CD14-positive monocyte (primary cell): ENCODE measurements around the gene DYNC2LI1. TPM values are rescaled to one million over a fixed set of nuclear protein-coding genes. Genes with fewer than 3 reads are reported as not detected.

Experiments
- DNase-seq, 3 donors: peaks; one replicate each; pipeline ENCODE4 v3.0.0-alpha.2; 2011 to 2022
- H2AFZ ChIP-seq: 2 replicates; pipeline ENCODE4 v1.6.0; 2012; ENCODE audit warnings: mild to moderate bottlenecking, low read depth, low read length, inconsistent platforms; ENCODE audit not compliant: insufficient read depth, poor library complexity, severe bottlenecking
- H3K27ac ChIP-seq, 2 donors: 1 replicate in 1 of 2; 2 replicates in 1 of 2; pipeline ENCODE4 v1.5.1; 2012 to 2013; ENCODE audit warnings: low read length in 2 of 2, control low read depth in 1 of 2, inconsistent platforms in 1 of 2, low read depth in 1 of 2, mild to moderate bottlenecking in 1 of 2
- H3K27me3 ChIP-seq, 2 donors: one replicate each; pipeline versions ENCODE4 v1.6.0 to v1.6.1; 2011 to 2013; ENCODE audit warnings: low read length in 2 of 2; ENCODE audit not compliant: control insufficient read depth in 2 of 2, insufficient read depth in 2 of 2
- H3K36me3 ChIP-seq, 2 donors: replicated peaks in 1 of 2; 1 replicate in 1 of 2; 2 replicates in 1 of 2; pipeline versions ENCODE4 v1.5.1 to v1.6.1; 2012 to 2013; ENCODE audit warnings: low read length in 2 of 2, control low read depth in 1 of 2, inconsistent platforms in 1 of 2, mild to moderate bottlenecking in 1 of 2; ENCODE audit not compliant: insufficient read depth in 2 of 2, control insufficient read depth in 1 of 2
- H3K4me1 ChIP-seq, 2 donors: 1 replicate in 1 of 2; 2 replicates in 1 of 2; pipeline versions ENCODE4 v1.5.1 to v1.6.1; 2012 to 2013; ENCODE audit warnings: low read length in 2 of 2, control low read depth in 1 of 2, inconsistent platforms in 1 of 2, mild to moderate bottlenecking in 1 of 2, moderate library complexity in 1 of 2; ENCODE audit not compliant: insufficient read depth in 2 of 2, control insufficient read depth in 1 of 2
- H3K4me2 ChIP-seq: replicated peaks from 2 replicates; pipeline ENCODE3; 2012; ENCODE audit warnings: low read length, moderate library complexity, mild to moderate bottlenecking; ENCODE audit not compliant: poor library complexity, severe bottlenecking; ENCODE audit errors: extremely low read depth
- H3K4me3 ChIP-seq, 3 experiments: fragments of 200-600 bp in 1 of 3; sonication (generic) in 1 of 3; replicated peaks in 1 of 3; 1 replicate in 2 of 3; 2 replicates in 1 of 3; pipeline ENCODE4 v1.5.1; 2011 to 2013; ENCODE audit warnings: low read length in 3 of 3, mild to moderate bottlenecking in 3 of 3, control low read depth in 2 of 3, low read depth in 2 of 3, inconsistent platforms in 1 of 3, moderate library complexity in 1 of 3
- H3K79me2 ChIP-seq: 2 replicates; pipeline ENCODE4 v1.6.0; 2012; ENCODE audit warnings: mild to moderate bottlenecking, control low read depth, inconsistent platforms, low read length, moderate library complexity; ENCODE audit not compliant: insufficient read depth
- H3K9ac ChIP-seq: 2 replicates; pipeline ENCODE4 v1.6.0; 2017; ENCODE audit warnings: low read length, mild to moderate bottlenecking; ENCODE audit not compliant: insufficient read depth, poor library complexity, severe bottlenecking
- H3K9me3 ChIP-seq, 2 donors: replicated peaks in 1 of 2; 1 replicate in 1 of 2; 2 replicates in 1 of 2; pipeline versions ENCODE4 v1.5.1 to v1.6.1; 2012 to 2013; ENCODE audit warnings: low read length in 2 of 2, control low read depth in 1 of 2; ENCODE audit not compliant: control insufficient read depth in 1 of 2, insufficient read depth in 1 of 2
- H4K20me1 ChIP-seq: 2 replicates; pipeline ENCODE4 v1.6.0; 2012; ENCODE audit warnings: mild to moderate bottlenecking, low read length, control low read depth, moderate library complexity; ENCODE audit not compliant: insufficient read depth
- H3K27ac Mint-ChIP-seq, 7 donors: one replicate each; pipeline ENCODE4 v1.8.0; 2020; ENCODE audit warnings: mild to moderate bottlenecking in 7 of 7, mixed read lengths in 7 of 7, moderate library complexity in 6 of 7, inconsistent platforms in 2 of 7
- H3K27me3 Mint-ChIP-seq, 3 donors: one replicate each; pipeline ENCODE4 v1.8.0; 2021 to 2022; ENCODE audit warnings: low read depth in 3 of 3, mild to moderate bottlenecking in 3 of 3, mixed read lengths in 3 of 3, moderate library complexity in 3 of 3, inconsistent platforms in 1 of 3
- H3K36me3 Mint-ChIP-seq, 2 donors: one replicate each; pipeline ENCODE4 v1.8.0; 2020; ENCODE audit warnings: mixed read lengths in 2 of 2, inconsistent platforms in 1 of 2, mild to moderate bottlenecking in 1 of 2
- H3K4me1 Mint-ChIP-seq: one replicate; pipeline ENCODE4 v1.8.0; 2020; ENCODE audit warnings: mild to moderate bottlenecking, mixed read lengths
- H3K4me3 Mint-ChIP-seq, 2 donors: one replicate each; pipeline ENCODE4 v1.8.0; 2020; ENCODE audit warnings: mild to moderate bottlenecking in 2 of 2, mixed read lengths in 2 of 2, moderate library complexity in 1 of 2
- H3K9me3 Mint-ChIP-seq, 7 donors: one replicate each; pipeline ENCODE4 v1.8.0; 2020 to 2022; ENCODE audit warnings: mixed read lengths in 7 of 7, mild to moderate bottlenecking in 6 of 7, moderate library complexity in 6 of 7, inconsistent platforms in 2 of 7
- CTCF ChIP-seq: fragments of 200-600 bp; IDR thresholded peaks from one replicate; pipeline ENCODE4 v1.8.0; 2022; ENCODE audit warnings: antibody characterized with exemption, mild to moderate bottlenecking
- WGBS: methylation state at CpG from one replicate; pipeline ENCODE4 v1.1.5; 2013; ENCODE audit warnings: missing lambda C conversion rate; ENCODE audit not compliant: insufficient coverage; 5-methylcytosine and 5-hydroxymethylcytosine counted together
- intact Hi-C, 2 donors: fragments of 100-400 bp; cut with micrococcal nuclease; formaldehyde crosslinking; loops; one replicate each; pipeline versions ENCODE4 v1.15.0 to v1.15.1; 2023
- polyA minus RNA-seq: library from RNA; depleted of rRNA, polyadenylated mRNA; stranded (reverse); fragments of >200 nt; gene quantifications from 2 replicates; pipeline ENCODE4 v1.2.3, GENCODE V29; 2012
- polyA plus RNA-seq, 3 donors: library from polyadenylated mRNA; depleted of rRNA in 1 of 3; unstranded in 2 of 3; stranded (reverse) in 1 of 3; fragments of 300-500 nt in 2 of 3; fragments of >200 nt in 1 of 3; fragmentation: Illumina TruSeq in 2 of 3; gene quantifications; 1 replicate in 2 of 3; 2 replicates in 1 of 3; pipeline ENCODE4 v1.2.3, GENCODE V29; 2012 to 2021
- total RNA-seq, 12 experiments: library from RNA in 1 of 12; stranded (reverse) in 1 of 12; fragments of 120-200 nt in 1 of 12; gene quantifications; one replicate each; pipeline ENCODE4 v1.2.4 and lab custom pipeline; 2013 to 2026; ENCODE audit warnings: mixed read lengths in 6 of 12, inconsistent platforms in 1 of 12

DYNC2LI1 gene
- total RNA-seq (2013), result 6.8 TPM
- 1 to 10 TPM; 2.5 to 4.4 (median 3.5) TPM for polyA plus RNA-seq
- 0.42 and 1.5 TPM in 2 replicates for polyA minus RNA-seq
- total RNA-seq (lab: John Stamatoyannopoulos, UW), result 0.64 to 6.0 (median 2.5) reads per million in 11 experiments

GRCh38 chr2:43773876-43774613 is at the start of gene DYNC2LI1:
TSS of gene DYNC2LI1 (plus strand) at chr2:43774039. CDS start at chr2:43774139, 100 bp downstream.
- Mint-ChIP-seq H3K27ac (peak within 1 kb of the TSS; percentile 84 to 98 (median 93)), H3K27me3 (peaks cover 0 to 3% (median 0%) of the 10 kb centered on the region in 3 donors), H3K9me3 (peaks cover 0 to 1% (median 0%) of the 10 kb centered on the region in 7 donors), H3K4me3 (peak within 1 kb of the TSS; percentile 97 to 98), H3K4me1 (peaks cover 10% of the 10 kb centered on the region), H3K36me3 (no peaks in the 10 kb centered on the region)
- TF ChIP-seq CTCF, result no peak
- no peaks in the 10 kb centered on the region for H4K20me1 ChIP-seq
- H3K9ac ChIP-seq, result peak within 1 kb of the TSS; percentile 66
- no peaks in the 10 kb centered on the region for H3K27me3 ChIP-seq
- WGBS, result 0% methylated on average over 21 of the region's 31 CpGs
- DNase-seq, result peak; percentile 81 to 83 (median 81)
- peak within 1 kb of the TSS; percentile 69 to 89 (median 76) for H3K4me3 ChIP-seq
- H2AFZ ChIP-seq, result peak within 1 kb of the TSS; percentile 95
- no peaks in the 10 kb centered on the region for H3K36me3 ChIP-seq
- no peaks in the 10 kb centered on the region for H3K9me3 ChIP-seq
- H3K27ac ChIP-seq, result peak within 1 kb of the TSS in 1 of 2 donors; percentile 73
- intact Hi-C loops, result loop anchor here in 1 of 2 donors (10.0 kb wide), 1 partner anchor 221 kb away; the partner anchor contains the start of gene LRPPRC
- H3K79me2 ChIP-seq, result no peaks in the 10 kb centered on the region
- peak within 1 kb of the TSS; percentile 75 for H3K4me2 ChIP-seq
- H3K4me1 ChIP-seq, result peaks cover 7 to 10% of the 10 kb centered on the region in 2 donors

- Mint-ChIP-seq H3K4me3 (no peak overlapping the region), H3K4me1 (no peaks in the 10 kb centered on the region), H3K27ac (no peak overlapping the region), H3K36me3 (no peaks in the 10 kb centered on the region), H3K27me3 (peaks cover 0 to 17% (median 5%) of the 10 kb centered on the region in 3 donors), H3K9me3 (no peaks in the 10 kb centered on the region)
- H3K9me3 ChIP-seq, result no peaks in the 10 kb centered on the region
- H3K4me3 ChIP-seq, result no peak overlapping the region
- H3K79me2 ChIP-seq, result no peaks in the 10 kb centered on the region
- H3K9ac ChIP-seq, result no peak overlapping the region
- DNase-seq, result no peak
- no peaks in the 10 kb centered on the region for H3K36me3 ChIP-seq
- TF ChIP-seq CTCF, result no peak
- peaks cover 3% of the 10 kb centered on the region in 2 donors for H3K27me3 ChIP-seq
- no peak overlapping the region for H3K4me2 ChIP-seq
- no peaks in the 10 kb centered on the region for H4K20me1 ChIP-seq
- no peak overlapping the region for H2AFZ ChIP-seq
- no peak overlapping the region for H3K27ac ChIP-seq
- 100% methylated on average over 1 of the region's 4 CpGs for WGBS
- intact Hi-C loops, result no loop called here
- no peaks in the 10 kb centered on the region for H3K4me1 ChIP-seq
These were observed 48.9 kb upstream of the DYNC2LI1 start for GRCh38 chr2:43724728-43725526.
